Suprapubic skin (tissue), 4 donors: ENCODE data around the gene PTPN14. TPM values are rescaled to one million over a fixed set of nuclear protein-coding genes. Genes with fewer than 3 reads are reported as not detected.

Experiments
- DNase-seq, 2 donors: peaks; one replicate each; pipeline ENCODE4 v3.0.0-alpha.2; 2019; ENCODE audit warnings: low spot score in 2 of 2
- H3K27ac ChIP-seq: fragments of 200-600 bp; sonication (generic); one replicate; pipeline ENCODE4 v1.5.1; 2019
- H3K27me3 ChIP-seq: fragments of 200-600 bp; sonication (generic); one replicate; pipeline ENCODE4 v1.5.1; 2019
- H3K36me3 ChIP-seq: fragments of 200-600 bp; sonication (generic); one replicate; pipeline ENCODE4 v1.5.1; 2019
- H3K4me1 ChIP-seq: fragments of 200-600 bp; sonication (generic); one replicate; pipeline ENCODE4 v1.5.1; 2019
- H3K4me3 ChIP-seq: fragments of 200-600 bp; sonication (generic); one replicate; pipeline ENCODE4 v1.5.1; 2019; ENCODE audit warnings: mild to moderate bottlenecking
- H3K9me3 ChIP-seq: fragments of 200-600 bp; sonication (generic); one replicate; pipeline ENCODE4 v1.5.1; 2019
- CTCF ChIP-seq, 2 donors: fragments of 200-600 bp in 1 of 2; fragments of 450-650 bp in 1 of 2; sonication (generic) in 1 of 2; IDR thresholded peaks; one replicate each; pipeline ENCODE4 v1.5.1; 2016 to 2019; ENCODE audit warnings: antibody characterized with exemption in 2 of 2, mild to moderate bottlenecking in 1 of 2, moderate library complexity in 1 of 2
- EP300 ChIP-seq: sonication (generic); formaldehyde crosslinking; IDR thresholded peaks from one replicate; pipeline ENCODE4 v1.6.1; 2017; ENCODE audit warnings: antibody characterized with exemption
- POLR2A ChIP-seq, 2 donors: fragments of 450-650 bp; IDR thresholded peaks; one replicate each; pipeline ENCODE4 v1.6.1; 2017; ENCODE audit warnings: antibody characterized with exemption in 2 of 2, mild to moderate bottlenecking in 2 of 2, moderate library complexity in 2 of 2
- POLR2AphosphoS5 ChIP-seq, 3 donors: sonication (generic); formaldehyde crosslinking; IDR thresholded peaks; one replicate each; pipeline ENCODE4 v1.6.1; 2017; ENCODE audit warnings: antibody characterized with exemption in 3 of 3
- WGBS: methylation state at CpG from one replicate; pipeline ENCODE4 v1.1.5; 2018; 5-methylcytosine and 5-hydroxymethylcytosine counted together
- total RNA-seq, 4 donors: library from RNA; depleted of rRNA; stranded (reverse); fragments of >200 nt; gene quantifications; one replicate each; pipeline ENCODE4 v1.1.0, GENCODE V29; 2016

Gene PTPN14
- total RNA-seq, 4 donors from 2014 or later = 67.9 to 159 (median 96.4) TPM

- peaks cover 40% of the 10 kb centered on the region for H3K4me1 ChIP-seq
- no peaks in the 10 kb centered on the region for H3K27me3 ChIP-seq
- H3K27ac ChIP-seq = peak overlapping the region; percentile 56
- WGBS = 96% methylated on average over 1 of the region's 1 CpG
- H3K36me3 ChIP-seq = peaks cover 5% of the 10 kb centered on the region
- no peak for DNase-seq
- no peak overlapping the region for H3K4me3 ChIP-seq
- H3K9me3 ChIP-seq = no peaks in the 10 kb centered on the region
- TF ChIP-seq POLR2AphosphoS5 (IDR thresholded peaks at IDR 0.05) = no peak
- TF ChIP-seq CTCF (IDR thresholded peaks at IDR 0.05) = no peak
- no peak for TF ChIP-seq POLR2A (IDR thresholded peaks at IDR 0.05)
- TF ChIP-seq EP300 = no peak
These were observed 220.2 kb downstream of the PTPN14 start for GRCh38 chr1:214331180-214331579.

GRCh38 chr1:214330715-214331114 is 220.7 kb downstream of the PTPN14 start:
- no peak for TF ChIP-seq POLR2A (IDR thresholded peaks at IDR 0.05)
- no peak for TF ChIP-seq POLR2AphosphoS5 (IDR thresholded peaks at IDR 0.05)
- TF ChIP-seq EP300 = no peak
- DNase-seq = no peak
- H3K27ac ChIP-seq = peak overlapping the region; percentile 56

GRCh38 chr1:214330222-214330621 is 221.2 kb downstream of the PTPN14 start:
- H3K4me1 ChIP-seq = peaks cover 40% of the 10 kb centered on the region
- H3K27me3 ChIP-seq = no peaks in the 10 kb centered on the region
- peaks cover 5% of the 10 kb centered on the region for H3K36me3 ChIP-seq
- TF ChIP-seq EP300 (no peak), POLR2A (IDR thresholded peaks at IDR 0.05) (no peak), POLR2AphosphoS5 (IDR thresholded peaks at IDR 0.05) (no peak), CTCF (IDR thresholded peaks at IDR 0.05) (no peak)
- WGBS = 58% methylated on average over 3 of the region's 3 CpGs
- peak overlapping the region; percentile 56 for H3K27ac ChIP-seq
- H3K9me3 ChIP-seq = no peaks in the 10 kb centered on the region
- H3K4me3 ChIP-seq = no peak overlapping the region
- no peak for DNase-seq

More at GRCh38 chr1:214330715-214331114, 220.7 kb downstream of the PTPN14 start:
- WGBS = 70% methylated on average over 12 of the region's 12 CpGs
- Histone ChIP-seq H3K9me3 (no peaks in the 10 kb centered on the region), H3K4me3 (no peak overlapping the region), H3K4me1 (peaks cover 40% of the 10 kb centered on the region), H3K36me3 (peaks cover 5% of the 10 kb centered on the region), H3K27me3 (no peaks in the 10 kb centered on the region)

DNA sequence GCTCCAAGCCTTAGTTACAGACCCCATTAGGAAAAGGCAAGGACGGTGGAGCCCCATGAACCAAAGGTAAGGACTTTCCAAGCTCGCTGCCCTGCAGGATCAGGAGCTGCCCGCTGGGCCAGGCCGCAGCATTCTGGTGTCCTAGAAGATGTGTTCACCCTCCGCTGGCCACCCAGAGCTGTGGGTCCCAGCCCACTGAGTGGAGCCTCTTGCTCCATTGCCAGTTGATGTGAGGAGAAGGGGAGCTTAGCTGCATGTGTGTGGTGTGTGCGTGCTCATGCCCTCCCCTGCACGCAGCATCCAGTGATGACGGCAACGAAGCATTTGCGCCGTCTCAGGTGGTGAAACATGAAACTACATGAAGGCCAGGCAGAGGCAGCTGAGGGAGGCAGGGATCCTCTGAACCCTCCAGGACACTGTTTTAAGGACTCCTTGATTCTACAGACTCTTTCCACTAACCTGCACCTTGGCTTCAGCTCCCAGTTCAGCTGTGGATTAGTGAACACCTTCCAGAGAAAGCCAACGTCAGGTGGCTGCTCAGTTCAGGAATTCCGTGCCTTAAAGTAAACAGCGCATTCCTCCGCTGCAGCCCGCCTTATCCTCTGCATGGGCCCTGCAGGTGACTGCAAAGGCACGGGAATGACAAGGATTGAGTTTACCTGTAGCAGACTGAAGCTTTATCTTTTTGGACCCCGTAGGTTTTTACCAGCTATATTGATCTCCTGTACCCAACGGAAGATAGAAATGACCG is 221.8 kb downstream of the PTPN14 start:
- WGBS = 59% methylated on average over 16 of the region's 20 CpGs
- Histone ChIP-seq H3K4me3 (no peak overlapping the region), H3K4me1 (peaks cover 40% of the 10 kb centered on the region), H3K27me3 (no peaks in the 10 kb centered on the region), H3K36me3 (peaks cover 5% of the 10 kb centered on the region), H3K27ac (peak overlapping the region; percentile 56), H3K9me3 (no peaks in the 10 kb centered on the region)
- no peak for DNase-seq
- no peak for TF ChIP-seq POLR2A (IDR thresholded peaks at IDR 0.05)
- no peak for TF ChIP-seq POLR2AphosphoS5 (IDR thresholded peaks at IDR 0.05)
- TF ChIP-seq EP300 = no peak
- no peak for TF ChIP-seq CTCF (IDR thresholded peaks at IDR 0.05)

DNA sequence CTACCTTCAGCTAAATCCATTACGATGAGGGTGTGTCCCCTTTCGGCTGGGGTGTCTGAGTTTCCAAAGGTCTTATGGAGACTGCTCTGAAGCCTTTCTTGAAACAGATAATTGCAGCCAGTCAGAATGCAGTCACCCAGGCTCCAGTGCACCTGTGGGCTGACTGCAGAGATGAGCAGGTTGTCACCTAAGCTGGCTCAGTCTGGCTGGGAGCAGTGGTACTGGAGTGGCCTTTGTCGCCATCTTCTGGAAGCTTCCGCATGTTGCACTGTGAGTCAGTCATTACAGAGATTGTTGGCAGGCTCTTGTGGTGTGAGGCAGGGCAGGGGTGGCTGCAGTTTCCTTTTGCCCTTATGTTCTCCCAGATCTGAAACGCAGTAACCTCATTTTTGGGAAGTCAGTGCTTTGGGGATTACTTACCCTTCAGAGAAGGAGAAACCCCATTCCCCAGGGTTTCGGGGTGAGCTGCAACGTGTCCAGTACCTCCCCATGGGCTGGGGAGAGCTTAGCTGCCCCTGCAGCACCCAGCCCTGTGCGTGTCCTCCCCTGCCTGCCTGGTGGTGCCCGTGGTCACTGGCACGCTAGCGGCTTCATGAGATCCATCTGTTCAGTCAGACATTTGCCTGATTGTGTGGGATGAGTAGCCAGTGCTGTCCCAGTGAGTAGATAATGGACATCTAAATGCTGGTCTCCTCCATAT is 222.5 kb downstream of the PTPN14 start:
- H3K27ac ChIP-seq = no peak overlapping the region
- peaks cover 5% of the 10 kb centered on the region for H3K36me3 ChIP-seq
- no peak overlapping the region for H3K4me3 ChIP-seq
- H3K27me3 ChIP-seq = no peaks in the 10 kb centered on the region
- peak; percentile 84 to 88 for DNase-seq
- TF ChIP-seq POLR2A (IDR thresholded peaks at IDR 0.05) (no peak), CTCF (IDR thresholded peaks at IDR 0.05) (peak; percentile 84 to 85), EP300 (no peak), POLR2AphosphoS5 (IDR thresholded peaks at IDR 0.05) (no peak)
- 75% methylated on average over 2 of the region's 11 CpGs for WGBS
- no peaks in the 10 kb centered on the region for H3K9me3 ChIP-seq
- H3K4me1 ChIP-seq = peaks cover 40% of the 10 kb centered on the region
